HepG2 (cell line): ENCODE results near the gene NPDC1. TPM values are rescaled to one million over a fixed set of nuclear protein-coding genes. Genes with fewer than 3 reads are reported as not detected.

Source experiments
- BHLHE40 ChIP-seq: IDR thresholded peaks from 2 replicates; pipeline ENCODE4 v1.6.1; 2011; ENCODE audit warnings: low read length, improper control_type of control experiment
- ELF4 ChIP-seq: sonication (generic); formaldehyde crosslinking; IDR thresholded peaks from 2 replicates; pipeline ENCODE4 v1.5.0; 2020; ENCODE audit warnings: missing genetic modification reagents, mild to moderate bottlenecking, moderate library complexity, borderline replicate concordance
- EP300 ChIP-seq, 3 experiments: sonication (generic) in 1 of 3; formaldehyde crosslinking in 1 of 3; IDR thresholded peaks; 2 replicates each; pipeline versions ENCODE4 v1.5.1 to v1.6.1; 2011 to 2020; ENCODE audit warnings: low read depth in 2 of 3, low read length in 2 of 3, borderline replicate concordance in 1 of 3, improper control_type of control experiment in 1 of 3, mild to moderate bottlenecking in 1 of 3, missing genetic modification reagents in 1 of 3, moderate library complexity in 1 of 3
- KDM4B ChIP-seq: sonication (generic); formaldehyde crosslinking; IDR thresholded peaks from 2 replicates; pipeline ENCODE4 v1.4.0; 2020; ENCODE audit warnings: missing genetic modification reagents
- MBD4 ChIP-seq: IDR thresholded peaks from 2 replicates; pipeline ENCODE4 v1.6.1; 2012; ENCODE audit warnings: low read length, inconsistent platforms, borderline replicate concordance
- MED13 ChIP-seq: sonication (generic); formaldehyde crosslinking; IDR thresholded peaks from 2 replicates; pipeline ENCODE4 v1.5.0; 2020; ENCODE audit warnings: missing genetic modification reagents
- PHF21A ChIP-seq: sonication (generic); formaldehyde crosslinking; IDR thresholded peaks from 2 replicates; pipeline ENCODE4 v1.5.0; 2020; ENCODE audit warnings: mild to moderate bottlenecking, missing genetic modification reagents
- SCMH1 ChIP-seq: sonication (generic); formaldehyde crosslinking; IDR thresholded peaks from 2 replicates; pipeline ENCODE4 v1.9.0; 2021; ENCODE audit warnings: missing genetic modification reagents, mild to moderate bottlenecking, borderline replicate concordance
- ZBTB38 ChIP-seq: sonication (generic); formaldehyde crosslinking; IDR thresholded peaks from 2 replicates; pipeline ENCODE4 v1.5.1; 2020; ENCODE audit warnings: mild to moderate bottlenecking, missing genetic modification reagents
- ZMYM2 ChIP-seq: sonication (generic); formaldehyde crosslinking; IDR thresholded peaks from 2 replicates; pipeline ENCODE4 v1.8.0; 2022; ENCODE audit warnings: mild to moderate bottlenecking, missing genetic modification reagents
- ZNF224 ChIP-seq: sonication (generic); formaldehyde crosslinking; IDR thresholded peaks from 2 replicates; pipeline ENCODE4 v1.5.0; 2020; ENCODE audit warnings: mild to moderate bottlenecking, missing genetic modification reagents
- ZNF350 ChIP-seq: sonication (generic); formaldehyde crosslinking; IDR thresholded peaks from 2 replicates; pipeline ENCODE4 v1.4.0; 2020; ENCODE audit warnings: mild to moderate bottlenecking, low read depth, missing genetic modification reagents, borderline replicate concordance
- ZNF772 ChIP-seq: sonication (generic); formaldehyde crosslinking; IDR thresholded peaks from 2 replicates; pipeline ENCODE4 v1.5.0; 2020; ENCODE audit warnings: mild to moderate bottlenecking, missing genetic modification reagents
- polyA plus RNA-seq, 8 experiments: library from polyadenylated mRNA; depleted of rRNA in 3 of 8; stranded (reverse) in 7 of 8; unstranded in 1 of 8; fragments of >200 nt; fragmentation: Illumina TruSeq in 4 of 8; extraction: Trizol in 4 of 8; gene quantifications; 2 replicates each; pipeline versions ENCODE4 v1.2.1 to v1.2.3, GENCODE V29; 2011 to 2016; ENCODE audit warnings: low read depth in 4 of 8, missing spikeins in 1 of 8, mixed read lengths in 1 of 8; ENCODE audit not compliant: insufficient read depth in 1 of 8
- total RNA-seq, 5 experiments: library from RNA; depleted of rRNA; stranded (reverse); fragments of >200 nt; fragmentation: Illumina TruSeq; extraction: Trizol; gene quantifications; 2 replicates each; pipeline ENCODE4 v1.2.3, GENCODE V29; 2016; ENCODE audit warnings: low read depth in 1 of 5
- TF ChIP-seq, protein P1 (sequence below): sonication (generic); formaldehyde crosslinking; IDR thresholded peaks from 2 replicates; pipeline ENCODE4 v1.8.0; 2022; ENCODE audit warnings: missing genetic modification reagents, low read depth, mild to moderate bottlenecking, borderline replicate concordance
- TF ChIP-seq, protein P2 (sequence below): sonication (generic); formaldehyde crosslinking; IDR thresholded peaks from 2 replicates; pipeline ENCODE4 v1.5.0; 2020; ENCODE audit warnings: mild to moderate bottlenecking, missing genetic modification reagents
- TF ChIP-seq, protein P3 (sequence below): sonication (generic); formaldehyde crosslinking; IDR thresholded peaks from 2 replicates; pipeline ENCODE4 v1.4.0; 2020; ENCODE audit warnings: missing genetic modification reagents, borderline replicate concordance
- TF ChIP-seq, protein P4 (sequence below): IDR thresholded peaks from 2 replicates; pipeline ENCODE4 v1.6.1; 2018; ENCODE audit warnings: missing genetic modification reagents, mild to moderate bottlenecking, missing compliant biosample characterization

The NPDC1 gene
- total and polyA plus RNA-seq, 2 of the 13 experiments (the other 11 are each of a cell fraction or from before 2014, with no cell fraction given), result 0.84 to 5.4 TPM

DNA sequence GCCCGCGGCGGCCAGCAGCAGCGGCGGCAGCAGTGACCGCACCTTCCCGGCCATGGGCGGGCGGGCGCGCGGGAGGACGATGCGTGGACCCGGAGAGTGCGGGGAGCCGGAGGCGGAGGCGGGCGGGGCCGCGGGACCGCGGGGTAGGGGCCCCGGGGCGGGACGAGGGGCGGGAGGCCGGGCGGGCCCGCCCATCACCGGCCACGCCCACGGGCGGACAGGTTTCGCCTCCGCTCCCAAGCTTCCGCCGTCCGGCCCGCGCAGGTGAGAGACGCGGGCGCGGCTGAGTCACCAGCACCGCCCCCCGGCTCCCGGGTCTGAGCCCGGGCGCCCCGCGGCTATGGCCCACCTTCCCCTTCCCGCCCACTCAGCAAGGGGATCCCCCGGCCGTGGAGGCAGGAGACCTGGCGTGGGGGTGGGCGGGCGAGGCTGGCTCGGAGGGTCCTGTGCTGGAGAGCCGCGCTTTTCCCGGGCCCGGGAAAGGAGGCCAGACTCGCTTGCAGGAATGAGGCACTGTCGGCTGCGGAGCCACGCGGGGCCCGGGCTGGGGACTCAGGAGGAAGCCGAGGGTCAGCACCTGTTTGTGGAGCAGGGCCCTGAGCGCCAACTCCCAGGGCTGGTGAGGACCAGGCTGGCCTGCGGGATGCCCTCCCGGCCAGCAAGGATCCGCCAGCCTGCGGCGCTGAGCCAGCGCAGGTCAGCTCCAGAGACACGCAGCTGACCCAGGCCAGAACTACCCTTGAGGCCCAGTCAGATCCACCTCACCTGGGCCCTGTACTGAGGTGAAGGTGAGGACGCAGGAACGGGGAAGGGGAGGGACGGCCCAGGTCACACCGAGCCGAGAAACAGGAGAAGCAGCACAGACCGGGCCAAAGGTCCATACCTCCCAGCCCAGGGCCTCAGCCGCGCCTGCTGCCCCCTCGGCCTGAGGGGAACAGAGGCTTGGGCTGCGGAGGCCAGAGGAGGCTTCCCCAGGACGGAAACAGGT, 8.3 kb upstream of the NPDC1 start, which contains the start of gene ENTPD2 (continued):
- TF ChIP-seq KDM4B (no peak), ZNF772 (CRISPR knock-in tag) (no peak), MBD4 (no peak), ELF4 (CRISPR knock-in tag) (no peak), MED13 (peak; percentile 78), PHF21A (CRISPR knock-in tag) (no peak), ZMYM2 (CRISPR knock-in tag) (no peak), SCMH1 (CRISPR knock-in tag) (no peak), BHLHE40 (no peak), ZBTB38 (CRISPR knock-in tag) (peak; percentile 57; the same call in 1 of the 2 replicates), ZNF224 (no peak), ZNF350 (CRISPR knock-in tag) (no peak; the same call in 1 of the 2 replicates), EP300 (IDR thresholded peaks at IDR 0.05; ENCODE audit: low read depth in 2 of 2, low read length in 2 of 2) (no peak), EP300 (CRISPR knock-in tag; IDR thresholded peaks at IDR 0.05; ENCODE audit: borderline replicate concordance) (no peak)
- TF ChIP-seq, protein P1, sequence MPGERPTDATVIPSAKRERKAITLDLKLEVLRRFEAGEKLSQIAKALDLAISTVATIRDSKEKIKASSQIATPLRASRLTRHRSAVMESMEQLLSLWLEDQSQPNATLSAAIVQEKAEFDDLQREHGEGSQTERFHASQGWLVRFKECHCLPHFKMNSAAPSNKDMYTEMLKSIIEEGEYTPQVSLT (CRISPR knock-in tag), result no peak
- TF ChIP-seq, protein P2, sequence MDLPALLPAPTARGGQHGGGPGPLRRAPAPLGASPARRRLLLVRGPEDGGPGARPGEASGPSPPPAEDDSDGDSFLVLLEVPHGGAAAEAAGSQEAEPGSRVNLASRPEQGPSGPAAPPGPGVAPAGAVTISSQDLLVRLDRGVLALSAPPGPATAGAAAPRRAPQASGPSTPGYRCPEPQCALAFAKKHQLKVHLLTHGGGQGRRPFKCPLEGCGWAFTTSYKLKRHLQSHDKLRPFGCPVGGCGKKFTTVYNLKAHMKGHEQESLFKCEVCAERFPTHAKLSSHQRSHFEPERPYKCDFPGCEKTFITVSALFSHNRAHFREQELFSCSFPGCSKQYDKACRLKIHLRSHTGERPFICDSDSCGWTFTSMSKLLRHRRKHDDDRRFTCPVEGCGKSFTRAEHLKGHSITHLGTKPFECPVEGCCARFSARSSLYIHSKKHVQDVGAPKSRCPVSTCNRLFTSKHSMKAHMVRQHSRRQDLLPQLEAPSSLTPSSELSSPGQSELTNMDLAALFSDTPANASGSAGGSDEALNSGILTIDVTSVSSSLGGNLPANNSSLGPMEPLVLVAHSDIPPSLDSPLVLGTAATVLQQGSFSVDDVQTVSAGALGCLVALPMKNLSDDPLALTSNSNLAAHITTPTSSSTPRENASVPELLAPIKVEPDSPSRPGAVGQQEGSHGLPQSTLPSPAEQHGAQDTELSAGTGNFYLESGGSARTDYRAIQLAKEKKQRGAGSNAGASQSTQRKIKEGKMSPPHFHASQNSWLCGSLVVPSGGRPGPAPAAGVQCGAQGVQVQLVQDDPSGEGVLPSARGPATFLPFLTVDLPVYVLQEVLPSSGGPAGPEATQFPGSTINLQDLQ (CRISPR knock-in tag), result no peak
- TF ChIP-seq, protein P3, sequence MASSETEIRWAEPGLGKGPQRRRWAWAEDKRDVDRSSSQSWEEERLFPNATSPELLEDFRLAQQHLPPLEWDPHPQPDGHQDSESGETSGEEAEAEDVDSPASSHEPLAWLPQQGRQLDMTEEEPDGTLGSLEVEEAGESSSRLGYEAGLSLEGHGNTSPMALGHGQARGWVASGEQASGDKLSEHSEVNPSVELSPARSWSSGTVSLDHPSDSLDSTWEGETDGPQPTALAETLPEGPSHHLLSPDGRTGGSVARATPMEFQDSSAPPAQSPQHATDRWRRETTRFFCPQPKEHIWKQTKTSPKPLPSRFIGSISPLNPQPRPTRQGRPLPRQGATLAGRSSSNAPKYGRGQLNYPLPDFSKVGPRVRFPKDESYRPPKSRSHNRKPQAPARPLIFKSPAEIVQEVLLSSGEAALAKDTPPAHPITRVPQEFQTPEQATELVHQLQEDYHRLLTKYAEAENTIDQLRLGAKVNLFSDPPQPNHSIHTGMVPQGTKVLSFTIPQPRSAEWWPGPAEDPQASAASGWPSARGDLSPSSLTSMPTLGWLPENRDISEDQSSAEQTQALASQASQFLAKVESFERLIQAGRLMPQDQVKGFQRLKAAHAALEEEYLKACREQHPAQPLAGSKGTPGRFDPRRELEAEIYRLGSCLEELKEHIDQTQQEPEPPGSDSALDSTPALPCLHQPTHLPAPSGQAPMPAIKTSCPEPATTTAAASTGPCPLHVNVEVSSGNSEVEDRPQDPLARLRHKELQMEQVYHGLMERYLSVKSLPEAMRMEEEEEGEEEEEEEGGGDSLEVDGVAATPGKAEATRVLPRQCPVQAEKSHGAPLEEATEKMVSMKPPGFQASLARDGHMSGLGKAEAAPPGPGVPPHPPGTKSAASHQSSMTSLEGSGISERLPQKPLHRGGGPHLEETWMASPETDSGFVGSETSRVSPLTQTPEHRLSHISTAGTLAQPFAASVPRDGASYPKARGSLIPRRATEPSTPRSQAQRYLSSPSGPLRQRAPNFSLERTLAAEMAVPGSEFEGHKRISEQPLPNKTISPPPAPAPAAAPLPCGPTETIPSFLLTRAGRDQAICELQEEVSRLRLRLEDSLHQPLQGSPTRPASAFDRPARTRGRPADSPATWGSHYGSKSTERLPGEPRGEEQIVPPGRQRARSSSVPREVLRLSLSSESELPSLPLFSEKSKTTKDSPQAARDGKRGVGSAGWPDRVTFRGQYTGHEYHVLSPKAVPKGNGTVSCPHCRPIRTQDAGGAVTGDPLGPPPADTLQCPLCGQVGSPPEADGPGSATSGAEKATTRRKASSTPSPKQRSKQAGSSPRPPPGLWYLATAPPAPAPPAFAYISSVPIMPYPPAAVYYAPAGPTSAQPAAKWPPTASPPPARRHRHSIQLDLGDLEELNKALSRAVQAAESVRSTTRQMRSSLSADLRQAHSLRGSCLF (CRISPR knock-in tag), result no peak
- TF ChIP-seq, protein P4, sequence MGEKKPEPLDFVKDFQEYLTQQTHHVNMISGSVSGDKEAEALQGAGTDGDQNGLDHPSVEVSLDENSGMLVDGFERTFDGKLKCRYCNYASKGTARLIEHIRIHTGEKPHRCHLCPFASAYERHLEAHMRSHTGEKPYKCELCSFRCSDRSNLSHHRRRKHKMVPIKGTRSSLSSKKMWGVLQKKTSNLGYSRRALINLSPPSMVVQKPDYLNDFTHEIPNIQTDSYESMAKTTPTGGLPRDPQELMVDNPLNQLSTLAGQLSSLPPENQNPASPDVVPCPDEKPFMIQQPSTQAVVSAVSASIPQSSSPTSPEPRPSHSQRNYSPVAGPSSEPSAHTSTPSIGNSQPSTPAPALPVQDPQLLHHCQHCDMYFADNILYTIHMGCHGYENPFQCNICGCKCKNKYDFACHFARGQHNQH (CRISPR knock-in tag), result no peak
